RWPE2 (cell line): Measurements from ENCODE around the gene CDH4.

Source experiments
- ATAC-seq: fragments of 200-7000 bp; cut with Tn5 transposase; 3 replicates; pipeline ENCODE4 v1.9.1; 2021; ENCODE audit warnings: low read depth
- DNase-seq: peaks from one replicate; pipeline ENCODE4 v3.0.0-alpha.2; 2020; ENCODE audit warnings: low spot score
- H3K27ac ChIP-seq: fragments of 450-650 bp; 2 replicates; pipeline ENCODE4 v1.5.1; 2017; ENCODE audit warnings: mild to moderate bottlenecking; ENCODE audit not compliant: poor library complexity, severe bottlenecking
- H3K27me3 ChIP-seq: fragments of 250-450 bp; sonication (Bioruptor Pico); 2 replicates; pipeline ENCODE4 v1.5.1; 2021; ENCODE audit warnings: mild to moderate bottlenecking, moderate library complexity; ENCODE audit not compliant: insufficient read depth, poor library complexity, severe bottlenecking
- H3K36me3 ChIP-seq: fragments of 250-450 bp; sonication (Bioruptor Pico); 2 replicates; pipeline ENCODE4 v1.5.1; 2020; ENCODE audit warnings: low read depth, mild to moderate bottlenecking, moderate library complexity
- H3K4me1 ChIP-seq: fragments of 250-450 bp; sonication (Bioruptor Pico); 2 replicates; pipeline ENCODE4 v1.5.1; 2021; ENCODE audit warnings: mild to moderate bottlenecking, moderate library complexity; ENCODE audit not compliant: insufficient read depth, poor library complexity, severe bottlenecking
- H3K4me3 ChIP-seq: fragments of 250-450 bp; sonication (Bioruptor Pico); 2 replicates; pipeline ENCODE4 v1.5.1; 2021; ENCODE audit warnings: mild to moderate bottlenecking, moderate library complexity; ENCODE audit not compliant: severe bottlenecking
- H3K9me3 ChIP-seq: fragments of 250-450 bp; sonication (Bioruptor Pico); 2 replicates; pipeline ENCODE4 v1.5.1; 2021; ENCODE audit warnings: mild to moderate bottlenecking, moderate library complexity; ENCODE audit not compliant: severe bottlenecking
- CTCF ChIP-seq: fragments of 450-650 bp; IDR thresholded peaks from one replicate; pipeline ENCODE4 v1.5.1; 2017; ENCODE audit warnings: mild to moderate bottlenecking, moderate library complexity; ENCODE audit not compliant: poor library complexity, severe bottlenecking

The CDH4 gene

GRCh38 chr20:61719691-61720347 lies 467.8 kb downstream of the CDH4 start:
- TF ChIP-seq CTCF: no peak
- DNase-seq (no peak), ATAC-seq (no peak)
- H3K27me3 ChIP-seq: no peaks in the 10 kb centered on the region
- no peaks in the 10 kb centered on the region for H3K4me1 ChIP-seq
- H3K36me3 ChIP-seq: no peaks in the 10 kb centered on the region
- peaks cover 2% of the 10 kb centered on the region for H3K9me3 ChIP-seq
- no peak overlapping the region for H3K4me3 ChIP-seq
- H3K27ac ChIP-seq: no peak overlapping the region

GRCh38 chr20:61720348-61720696 lies 468.3 kb downstream of the CDH4 start:
- H3K27me3 ChIP-seq: no peaks in the 10 kb centered on the region
- H3K9me3 ChIP-seq: peaks cover under 1% of the 10 kb centered on the region
- no peak overlapping the region for H3K27ac ChIP-seq
- no peak for DNase-seq
- no peak for ATAC-seq
- no peaks in the 10 kb centered on the region for H3K36me3 ChIP-seq
- no peak overlapping the region for H3K4me3 ChIP-seq
- no peak for TF ChIP-seq CTCF
- no peaks in the 10 kb centered on the region for H3K4me1 ChIP-seq

GRCh38 chr20:61722146-61722678 lies 470.2 kb downstream of the CDH4 start:
- Histone ChIP-seq H3K4me3 (no peak overlapping the region), H3K36me3 (no peaks in the 10 kb centered on the region), H3K4me1 (no peaks in the 10 kb centered on the region), H3K27me3 (no peaks in the 10 kb centered on the region), H3K27ac (no peak overlapping the region), H3K9me3 (no peaks in the 10 kb centered on the region)
- DNase-seq (no peak), ATAC-seq (peak; percentile 2; the same call in 1 of the 3 replicates)
- no peak for TF ChIP-seq CTCF

GRCh38 chr20:61723529-61724257 lies 471.6 kb downstream of the CDH4 start:
- no peak for ATAC-seq
- Histone ChIP-seq H3K27ac (no peak overlapping the region), H3K9me3 (no peaks in the 10 kb centered on the region), H3K4me1 (no peaks in the 10 kb centered on the region), H3K36me3 (no peaks in the 10 kb centered on the region), H3K27me3 (no peaks in the 10 kb centered on the region), H3K4me3 (no peak overlapping the region)
- no peak for TF ChIP-seq CTCF
- no peak for DNase-seq

GRCh38 chr20:61724376-61724775 lies 472.3 kb downstream of the CDH4 start:
- peak; percentile 75 for DNase-seq
- no peaks in the 10 kb centered on the region for H3K9me3 ChIP-seq
- ATAC-seq: peak; percentile 13; the same call in 1 of the 3 replicates
- peak; percentile 71 for TF ChIP-seq CTCF
- no peaks in the 10 kb centered on the region for H3K36me3 ChIP-seq
- H3K27ac ChIP-seq: no peak overlapping the region
- H3K4me3 ChIP-seq: no peak overlapping the region
- no peaks in the 10 kb centered on the region for H3K4me1 ChIP-seq
- no peaks in the 10 kb centered on the region for H3K27me3 ChIP-seq
